HEK293 (cell line): ENCODE measurements around the gene RAB11A.

Experiments
- BCL11B ChIP-seq: fragments of 450-650 bp; formaldehyde crosslinking; IDR thresholded peaks from 2 replicates; pipeline ENCODE4 v1.5.1; 2016; ENCODE audit warnings: low read depth, missing biosample characterization, missing genetic modification characterization
- HOXD13 ChIP-seq: sonication (generic); formaldehyde crosslinking; IDR thresholded peaks from 2 replicates; pipeline ENCODE4 v1.8.0; 2022; ENCODE audit warnings: missing genetic modification reagents, borderline replicate concordance
- YY1 ChIP-seq: fragments of 450-650 bp; formaldehyde crosslinking; IDR thresholded peaks from 2 replicates; pipeline ENCODE4 v1.5.1; 2018; ENCODE audit warnings: missing biosample characterization, missing genetic modification characterization
- YY2 ChIP-seq: fragments of 450-650 bp; formaldehyde crosslinking; IDR thresholded peaks from 2 replicates; pipeline ENCODE4 v1.5.1; 2016; ENCODE audit warnings: missing biosample characterization, missing genetic modification characterization
- ZFP3 ChIP-seq: fragments of 450-650 bp; formaldehyde crosslinking; IDR thresholded peaks from 2 replicates; pipeline ENCODE4 v1.5.1; 2016; ENCODE audit warnings: low read depth, missing biosample characterization, missing genetic modification characterization
- ZNF239 ChIP-seq: fragments of 450-650 bp; formaldehyde crosslinking; IDR thresholded peaks from 2 replicates; pipeline ENCODE4 v1.5.1; 2016; ENCODE audit warnings: missing biosample characterization, missing genetic modification characterization
- ZNF24 ChIP-seq: fragments of 450-650 bp; formaldehyde crosslinking; IDR thresholded peaks from 2 replicates; pipeline ENCODE4 v1.5.1; 2016; ENCODE audit warnings: missing biosample characterization, missing genetic modification characterization
- ZNF548 ChIP-seq: fragments of 450-650 bp; formaldehyde crosslinking; IDR thresholded peaks from 2 replicates; pipeline ENCODE4 v1.5.1; 2016; ENCODE audit warnings: missing biosample characterization, missing genetic modification characterization
- ZNF571 ChIP-seq: fragments of 450-650 bp; formaldehyde crosslinking; IDR thresholded peaks from 2 replicates; pipeline ENCODE4 v1.5.0; 2017; ENCODE audit warnings: missing biosample characterization, missing genetic modification characterization
- ZNF658 ChIP-seq: fragments of 450-650 bp; formaldehyde crosslinking; IDR thresholded peaks from 2 replicates; pipeline ENCODE4; 2016; ENCODE audit warnings: missing biosample characterization, missing genetic modification characterization
- ZNF776 ChIP-seq: fragments of 450-650 bp; formaldehyde crosslinking; IDR thresholded peaks from 2 replicates; pipeline ENCODE4 v1.5.0; 2017; ENCODE audit warnings: missing biosample characterization, missing genetic modification characterization, borderline replicate concordance
- TF ChIP-seq, protein P1 (sequence below): fragments of 450-650 bp; formaldehyde crosslinking; IDR thresholded peaks from 2 replicates; pipeline ENCODE4 v1.5.1; 2016; ENCODE audit warnings: missing biosample characterization, missing genetic modification characterization
- TF ChIP-seq, protein P2 (sequence below): fragments of 450-650 bp; formaldehyde crosslinking; IDR thresholded peaks from 2 replicates; pipeline ENCODE4 v1.5.1; 2016; ENCODE audit warnings: missing biosample characterization, missing genetic modification characterization, low read depth

DNA sequence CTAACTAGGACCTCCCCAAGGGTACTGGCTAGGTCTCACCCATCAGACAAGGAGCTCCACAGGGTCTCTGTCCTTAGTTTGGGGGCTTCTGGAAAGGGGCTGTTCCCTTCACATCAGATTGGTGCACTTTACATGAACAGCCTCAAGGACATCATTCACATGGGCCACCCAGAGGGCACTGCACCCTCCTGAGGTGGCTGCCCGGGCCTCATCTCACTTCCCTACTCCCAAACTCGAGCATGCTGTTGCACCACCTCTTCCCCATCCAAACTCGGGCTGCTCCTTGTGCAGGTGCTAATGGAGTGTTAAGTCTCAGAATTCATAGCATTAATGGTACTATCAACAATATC is 48.1 kb downstream of the RAB11A start:
- TF ChIP-seq YY1 (tag by site-specific recombination): no peak
- TF ChIP-seq, protein P1, sequence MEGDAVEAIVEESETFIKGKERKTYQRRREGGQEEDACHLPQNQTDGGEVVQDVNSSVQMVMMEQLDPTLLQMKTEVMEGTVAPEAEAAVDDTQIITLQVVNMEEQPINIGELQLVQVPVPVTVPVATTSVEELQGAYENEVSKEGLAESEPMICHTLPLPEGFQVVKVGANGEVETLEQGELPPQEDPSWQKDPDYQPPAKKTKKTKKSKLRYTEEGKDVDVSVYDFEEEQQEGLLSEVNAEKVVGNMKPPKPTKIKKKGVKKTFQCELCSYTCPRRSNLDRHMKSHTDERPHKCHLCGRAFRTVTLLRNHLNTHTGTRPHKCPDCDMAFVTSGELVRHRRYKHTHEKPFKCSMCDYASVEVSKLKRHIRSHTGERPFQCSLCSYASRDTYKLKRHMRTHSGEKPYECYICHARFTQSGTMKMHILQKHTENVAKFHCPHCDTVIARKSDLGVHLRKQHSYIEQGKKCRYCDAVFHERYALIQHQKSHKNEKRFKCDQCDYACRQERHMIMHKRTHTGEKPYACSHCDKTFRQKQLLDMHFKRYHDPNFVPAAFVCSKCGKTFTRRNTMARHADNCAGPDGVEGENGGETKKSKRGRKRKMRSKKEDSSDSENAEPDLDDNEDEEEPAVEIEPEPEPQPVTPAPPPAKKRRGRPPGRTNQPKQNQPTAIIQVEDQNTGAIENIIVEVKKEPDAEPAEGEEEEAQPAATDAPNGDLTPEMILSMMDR (tag by site-specific recombination): no peak
- no peak for TF ChIP-seq ZNF239 (tag by site-specific recombination)
- TF ChIP-seq YY2: no peak
- TF ChIP-seq ZNF658 (tag by site-specific recombination): no peak
- no peak for TF ChIP-seq ZNF571 (tag by site-specific recombination)
- TF ChIP-seq BCL11B: no peak
- no peak for TF ChIP-seq ZFP3
- no peak for TF ChIP-seq ZNF24 (tag by site-specific recombination)
- TF ChIP-seq, protein P2, sequence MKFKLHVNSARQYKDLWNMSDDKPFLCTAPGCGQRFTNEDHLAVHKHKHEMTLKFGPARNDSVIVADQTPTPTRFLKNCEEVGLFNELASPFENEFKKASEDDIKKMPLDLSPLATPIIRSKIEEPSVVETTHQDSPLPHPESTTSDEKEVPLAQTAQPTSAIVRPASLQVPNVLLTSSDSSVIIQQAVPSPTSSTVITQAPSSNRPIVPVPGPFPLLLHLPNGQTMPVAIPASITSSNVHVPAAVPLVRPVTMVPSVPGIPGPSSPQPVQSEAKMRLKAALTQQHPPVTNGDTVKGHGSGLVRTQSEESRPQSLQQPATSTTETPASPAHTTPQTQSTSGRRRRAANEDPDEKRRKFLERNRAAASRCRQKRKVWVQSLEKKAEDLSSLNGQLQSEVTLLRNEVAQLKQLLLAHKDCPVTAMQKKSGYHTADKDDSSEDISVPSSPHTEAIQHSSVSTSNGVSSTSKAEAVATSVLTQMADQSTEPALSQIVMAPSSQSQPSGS (tag by site-specific recombination): no peak
- TF ChIP-seq HOXD13 (CRISPR knock-in tag): no peak
- TF ChIP-seq ZNF548 (tag by site-specific recombination): no peak
- TF ChIP-seq ZNF776 (tag by site-specific recombination): no peak
